ENCODE measurements around the gene ARHGEF2. TPM values are rescaled to one million over a fixed set of nuclear protein-coding genes. Genes with fewer than 3 reads are reported as not detected.

ARHGEF2 gene
- total and polyA plus RNA-seq, 2 of the 13 experiments (the other 11 are each of a cell fraction or from before 2014, with no cell fraction given) = 16.1 to 32.1 TPM

GRCh38 chr1:155934097-155934935, 44.0 kb downstream of the ARHGEF2 start, which contains the start of gene KHDC4 (continued):
- TF ChIP-seq BCLAF1 (IDR thresholded peaks at IDR 0.05) (no peak), NR1H2 (CRISPR knock-in tag; IDR thresholded peaks at IDR 0.05; ENCODE audit: borderline replicate concordance, low read depth) (no peak), FOXK2 (IDR thresholded peaks at IDR 0.05) (0 out of 2 replicates have a peak, but pooled peaks have one; percentile 55), ZNF639 (CRISPR knock-in tag; conservative IDR thresholded peaks at IDR 0.05) (no peak), TFDP2 (CRISPR knock-in tag; IDR thresholded peaks at IDR 0.05) (peak; percentile 90), DR1 (CRISPR knock-in tag; IDR thresholded peaks at IDR 0.05) (peak; percentile 89), ZNF878 (CRISPR knock-in tag; IDR thresholded peaks at IDR 0.05) (0 out of 2 replicates have a peak, but pooled peaks have one; percentile 37), ZBTB25 (CRISPR knock-in tag; IDR thresholded peaks at IDR 0.05) (peak; percentile 50), ZBTB1 (CRISPR knock-in tag; IDR thresholded peaks at IDR 0.05; ENCODE audit: borderline replicate concordance) (no peak), ZSCAN30 (CRISPR knock-in tag; IDR thresholded peaks at IDR 0.05) (no peak), SALL2 (CRISPR knock-in tag; IDR thresholded peaks at IDR 0.05) (peak; percentile 83), HNRNPLL (IDR thresholded peaks at IDR 0.05; ENCODE audit: low read depth, low read length, poor library complexity, severe bottlenecking) (peak; percentile 44), ZSCAN25 (CRISPR knock-in tag; IDR thresholded peaks at IDR 0.05) (no peak; the same call in 1 of the 2 replicates), ZNF121 (CRISPR knock-in tag; IDR thresholded peaks at IDR 0.05) (no peak), ZFX (CRISPR knock-in tag; IDR thresholded peaks at IDR 0.05; ENCODE audit: low read depth) (peak; percentile 97), TBP (CRISPR knock-in tag; IDR thresholded peaks at IDR 0.05) (no peak), HMGXB3 (CRISPR knock-in tag; IDR thresholded peaks at IDR 0.05; ENCODE audit: borderline replicate concordance) (peak; percentile 82), CC2D1A (CRISPR knock-in tag; IDR thresholded peaks at IDR 0.05) (no peak)

Measured in HepG2 (cell line).